Measurements from ENCODE around the gene XPO4. TPM values are rescaled to one million over a fixed set of nuclear protein-coding genes. Genes with fewer than 3 reads are reported as not detected.
"Not testable (repeated sequence)": the region's sequence is repeated elsewhere in the genome, so short reads cannot be mapped to it uniquely, and the experiment has no call there.

The XPO4 gene
- total RNA-seq, 1 experiment from 2014 or later, result 34.9 TPM

DNA sequence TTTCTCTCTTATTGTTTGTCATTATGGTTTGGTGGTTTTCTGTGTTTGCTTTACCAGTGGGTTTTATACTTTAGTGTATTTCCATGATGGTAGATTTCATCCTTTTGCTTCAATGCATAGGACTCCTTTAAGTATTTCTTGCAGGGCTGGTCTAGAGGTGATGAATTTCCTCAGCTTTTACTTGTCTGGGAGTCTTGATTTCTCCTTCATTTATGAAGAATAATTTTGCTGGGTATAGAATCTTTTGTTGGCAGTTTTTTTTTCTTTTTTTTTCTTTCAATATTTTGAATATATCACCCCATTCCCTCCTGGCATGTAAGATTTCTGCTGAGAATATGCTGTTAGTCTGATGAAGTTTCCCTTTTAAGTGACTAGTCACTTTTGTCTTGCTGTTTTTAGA, 148.5 kb downstream of the XPO4 start:
- no peak for TF ChIP-seq TCF7 (CRISPR knock-in tag; IDR thresholded peaks at IDR 0.05; ENCODE audit: low read depth)
- TF ChIP-seq, protein P1, sequence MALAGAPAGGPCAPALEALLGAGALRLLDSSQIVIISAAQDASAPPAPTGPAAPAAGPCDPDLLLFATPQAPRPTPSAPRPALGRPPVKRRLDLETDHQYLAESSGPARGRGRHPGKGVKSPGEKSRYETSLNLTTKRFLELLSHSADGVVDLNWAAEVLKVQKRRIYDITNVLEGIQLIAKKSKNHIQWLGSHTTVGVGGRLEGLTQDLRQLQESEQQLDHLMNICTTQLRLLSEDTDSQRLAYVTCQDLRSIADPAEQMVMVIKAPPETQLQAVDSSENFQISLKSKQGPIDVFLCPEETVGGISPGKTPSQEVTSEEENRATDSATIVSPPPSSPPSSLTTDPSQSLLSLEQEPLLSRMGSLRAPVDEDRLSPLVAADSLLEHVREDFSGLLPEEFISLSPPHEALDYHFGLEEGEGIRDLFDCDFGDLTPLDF (CRISPR knock-in tag; IDR thresholded peaks at IDR 0.05), result no peak
- TF ChIP-seq, protein P2, sequence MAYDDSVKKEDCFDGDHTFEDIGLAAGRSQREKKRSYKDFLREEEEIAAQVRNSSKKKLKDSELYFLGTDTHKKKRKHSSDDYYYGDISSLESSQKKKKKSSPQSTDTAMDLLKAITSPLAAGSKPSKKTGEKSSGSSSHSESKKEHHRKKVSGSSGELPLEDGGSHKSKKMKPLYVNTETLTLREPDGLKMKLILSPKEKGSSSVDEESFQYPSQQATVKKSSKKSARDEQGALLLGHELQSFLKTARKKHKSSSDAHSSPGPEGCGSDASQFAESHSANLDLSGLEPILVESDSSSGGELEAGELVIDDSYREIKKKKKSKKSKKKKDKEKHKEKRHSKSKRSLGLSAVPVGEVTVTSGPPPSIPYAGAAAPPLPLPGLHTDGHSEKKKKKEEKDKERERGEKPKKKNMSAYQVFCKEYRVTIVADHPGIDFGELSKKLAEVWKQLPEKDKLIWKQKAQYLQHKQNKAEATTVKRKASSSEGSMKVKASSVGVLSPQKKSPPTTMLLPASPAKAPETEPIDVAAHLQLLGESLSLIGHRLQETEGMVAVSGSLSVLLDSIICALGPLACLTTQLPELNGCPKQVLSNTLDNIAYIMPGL (CRISPR knock-in tag; IDR thresholded peaks at IDR 0.05), result no peak
- TF ChIP-seq, protein P3, sequence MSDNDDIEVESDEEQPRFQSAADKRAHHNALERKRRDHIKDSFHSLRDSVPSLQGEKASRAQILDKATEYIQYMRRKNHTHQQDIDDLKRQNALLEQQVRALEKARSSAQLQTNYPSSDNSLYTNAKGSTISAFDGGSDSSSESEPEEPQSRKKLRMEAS (CRISPR knock-in tag; IDR thresholded peaks at IDR 0.05), result no peak
- TF ChIP-seq ZNF121 (CRISPR knock-in tag; IDR thresholded peaks at IDR 0.05), result no peak
- TF ChIP-seq NFATC4 (CRISPR knock-in tag; IDR thresholded peaks at IDR 0.05), result no peak
- TF ChIP-seq FOXK1 (CRISPR knock-in tag; IDR thresholded peaks at IDR 0.05), result no peak
- peaks cover 33% of the 10 kb centered on the region for H3K36me3 Mint-ChIP-seq
- ChIA-PET POLR2A (no interaction called here), CTCF (no interaction called here)
- ATAC-seq (no peak), DNase-seq (ENCODE audit: low spot score) (no peak)
- H3K27ac Mint-ChIP-seq, result no peak overlapping the region
- H3K4me3 Mint-ChIP-seq, result no peak overlapping the region
- H3K27me3 Mint-ChIP-seq (ENCODE audit: low read depth), result no peaks in the 10 kb centered on the region; the same call in 1 of the 2 replicates
- peaks cover 61% of the 10 kb centered on the region for H3K9me3 Mint-ChIP-seq
- H3K4me1 Mint-ChIP-seq, result peaks cover 19% of the 10 kb centered on the region

DNA sequence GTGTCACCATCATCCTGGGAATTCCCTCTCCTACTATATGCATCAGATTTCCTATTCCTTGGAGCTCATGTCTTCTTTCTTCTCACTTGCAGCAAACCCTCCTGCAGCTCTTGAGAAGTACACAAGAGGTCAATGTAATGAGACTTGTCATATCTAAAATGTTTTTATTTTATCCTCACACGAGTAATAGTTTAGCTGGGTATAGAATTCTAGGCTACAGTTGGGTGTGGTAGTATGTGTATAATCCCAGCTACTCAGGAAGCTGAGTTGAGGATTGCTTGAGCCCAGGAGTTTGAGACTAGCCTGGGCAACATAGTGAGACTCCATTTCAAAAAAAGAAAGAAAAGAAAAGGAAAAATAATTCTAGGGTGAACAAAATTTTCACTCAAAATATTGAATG, 153.2 kb downstream of the XPO4 start:
- H3K27me3 Mint-ChIP-seq (ENCODE audit: low read depth), result no peaks in the 10 kb centered on the region
- CTCF ChIA-PET, result no interaction called here
- no peak overlapping the region for H3K27ac Mint-ChIP-seq
- TF ChIP-seq, protein P4, sequence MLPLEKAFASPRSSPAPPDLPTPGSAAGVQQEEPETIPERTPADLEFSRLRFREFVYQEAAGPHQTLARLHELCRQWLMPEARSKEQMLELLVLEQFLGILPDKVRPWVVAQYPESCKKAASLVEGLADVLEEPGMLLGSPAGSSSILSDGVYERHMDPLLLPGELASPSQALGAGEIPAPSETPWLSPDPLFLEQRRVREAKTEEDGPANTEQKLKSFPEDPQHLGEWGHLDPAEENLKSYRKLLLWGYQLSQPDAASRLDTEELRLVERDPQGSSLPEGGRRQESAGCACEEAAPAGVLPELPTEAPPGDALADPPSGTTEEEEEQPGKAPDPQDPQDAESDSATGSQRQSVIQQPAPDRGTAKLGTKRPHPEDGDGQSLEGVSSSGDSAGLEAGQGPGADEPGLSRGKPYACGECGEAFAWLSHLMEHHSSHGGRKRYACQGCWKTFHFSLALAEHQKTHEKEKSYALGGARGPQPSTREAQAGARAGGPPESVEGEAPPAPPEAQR (CRISPR knock-in tag; IDR thresholded peaks at IDR 0.05), result no peak
- no peak for TF ChIP-seq HMGA2 (CRISPR knock-in tag; IDR thresholded peaks at IDR 0.05)
- no peak for TF ChIP-seq NFYB (CRISPR knock-in tag; conservative IDR thresholded peaks at IDR 0.05; ENCODE audit: low read depth)
- TF ChIP-seq PRRX2 (CRISPR knock-in tag; IDR thresholded peaks at IDR 0.05), result no peak
- TF ChIP-seq MYBL2 (CRISPR knock-in tag; IDR thresholded peaks at IDR 0.05), result no peak
- no peak for TF ChIP-seq SMAD4 (CRISPR knock-in tag; IDR thresholded peaks at IDR 0.05)
- no peak for TF ChIP-seq FOXK1 (CRISPR knock-in tag; IDR thresholded peaks at IDR 0.05)
- TF ChIP-seq, protein P5, sequence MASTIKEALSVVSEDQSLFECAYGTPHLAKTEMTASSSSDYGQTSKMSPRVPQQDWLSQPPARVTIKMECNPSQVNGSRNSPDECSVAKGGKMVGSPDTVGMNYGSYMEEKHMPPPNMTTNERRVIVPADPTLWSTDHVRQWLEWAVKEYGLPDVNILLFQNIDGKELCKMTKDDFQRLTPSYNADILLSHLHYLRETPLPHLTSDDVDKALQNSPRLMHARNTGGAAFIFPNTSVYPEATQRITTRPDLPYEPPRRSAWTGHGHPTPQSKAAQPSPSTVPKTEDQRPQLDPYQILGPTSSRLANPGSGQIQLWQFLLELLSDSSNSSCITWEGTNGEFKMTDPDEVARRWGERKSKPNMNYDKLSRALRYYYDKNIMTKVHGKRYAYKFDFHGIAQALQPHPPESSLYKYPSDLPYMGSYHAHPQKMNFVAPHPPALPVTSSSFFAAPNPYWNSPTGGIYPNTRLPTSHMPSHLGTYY (CRISPR knock-in tag; IDR thresholded peaks at IDR 0.05), result no peak
- no peak for TF ChIP-seq IRF2 (CRISPR knock-in tag; IDR thresholded peaks at IDR 0.05; ENCODE audit: borderline replicate concordance, low read depth)
- TF ChIP-seq, protein P6, sequence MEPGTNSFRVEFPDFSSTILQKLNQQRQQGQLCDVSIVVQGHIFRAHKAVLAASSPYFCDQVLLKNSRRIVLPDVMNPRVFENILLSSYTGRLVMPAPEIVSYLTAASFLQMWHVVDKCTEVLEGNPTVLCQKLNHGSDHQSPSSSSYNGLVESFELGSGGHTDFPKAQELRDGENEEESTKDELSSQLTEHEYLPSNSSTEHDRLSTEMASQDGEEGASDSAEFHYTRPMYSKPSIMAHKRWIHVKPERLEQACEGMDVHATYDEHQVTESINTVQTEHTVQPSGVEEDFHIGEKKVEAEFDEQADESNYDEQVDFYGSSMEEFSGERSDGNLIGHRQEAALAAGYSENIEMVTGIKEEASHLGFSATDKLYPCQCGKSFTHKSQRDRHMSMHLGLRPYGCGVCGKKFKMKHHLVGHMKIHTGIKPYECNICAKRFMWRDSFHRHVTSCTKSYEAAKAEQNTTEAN (CRISPR knock-in tag; IDR thresholded peaks at IDR 0.05), result no peak
- TF ChIP-seq JAZF1 (CRISPR knock-in tag; IDR thresholded peaks at IDR 0.05), result no peak
- no peak for TF ChIP-seq NR2C2 (CRISPR knock-in tag; IDR thresholded peaks at IDR 0.05)
- DNase-seq (ENCODE audit: low spot score) (no peak), ATAC-seq (no peak)
- H3K9me3 Mint-ChIP-seq, result peaks cover 66% of the 10 kb centered on the region
- H3K4me1 Mint-ChIP-seq, result no peaks in the 10 kb centered on the region
- peaks cover 27% of the 10 kb centered on the region for H3K36me3 Mint-ChIP-seq
- H3K4me3 Mint-ChIP-seq, result no peak overlapping the region
- POLR2A ChIA-PET, result no interaction called here

DNA sequence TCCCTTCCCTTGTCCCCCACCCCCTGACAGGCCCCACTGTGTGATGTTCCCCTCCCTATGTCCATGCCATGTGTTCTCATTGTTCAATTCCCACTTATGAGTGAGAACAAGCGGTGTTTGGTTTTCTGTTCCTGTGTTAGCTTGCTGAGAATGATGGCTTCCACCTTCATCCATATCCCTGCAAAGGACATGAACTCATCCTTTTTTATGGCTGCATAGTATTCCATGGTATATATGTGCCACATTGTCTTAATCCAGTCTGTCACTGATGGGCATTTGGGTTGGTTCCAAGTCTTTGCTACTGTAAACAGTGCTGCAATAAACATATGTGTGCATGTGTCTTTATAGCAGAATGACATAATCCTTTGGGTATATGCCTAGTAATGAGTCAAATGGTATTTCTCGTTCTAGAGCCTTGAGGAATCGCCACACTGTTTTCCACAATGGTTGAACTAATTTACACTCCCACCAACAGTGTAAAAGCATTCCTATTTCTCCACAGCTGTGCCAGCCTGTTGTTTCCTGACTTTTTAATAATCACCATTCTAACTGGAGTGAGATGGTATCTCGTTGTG, 158.6 kb downstream of the XPO4 start:
- CTCF ChIA-PET; POLR2A ChIA-PET; H3K27ac Mint-ChIP-seq; H3K4me3 Mint-ChIP-seq; DNase-seq (ENCODE audit: low spot score); H3K27me3 Mint-ChIP-seq (ENCODE audit: low read depth); ATAC-seq; H3K4me1 Mint-ChIP-seq: not testable (repeated sequence)
- Mint-ChIP-seq H3K9me3 (peaks cover 35% of the 10 kb centered on the region), H3K36me3 (peaks cover 10% of the 10 kb centered on the region)

All from WTC11 (cell line).